Ishikawa (cell line): ENCODE measurements around the gene NUP188.
A peak's percentile ranks its signal among the peaks of the same experiment; 100 is the strongest.

ENCODE experiments used
- CEBPB ChIP-seq: IDR thresholded peaks from 2 replicates; pipeline ENCODE4 v1.6.1; 2012
- CREB1 ChIP-seq: IDR thresholded peaks from 2 replicates; pipeline ENCODE4 v1.6.1; 2012; ENCODE audit warnings: low read depth
- EGR1 ChIP-seq: IDR thresholded peaks from 2 replicates; pipeline ENCODE4 v1.6.1; 2012
- EP300 ChIP-seq: IDR thresholded peaks from 2 replicates; pipeline ENCODE4 v1.6.1; 2012; ENCODE audit warnings: borderline replicate concordance
- FOXM1 ChIP-seq: IDR thresholded peaks from 2 replicates; pipeline ENCODE4 v1.6.1; 2012; ENCODE audit warnings: low read depth, borderline replicate concordance
- MAX ChIP-seq: IDR thresholded peaks from 2 replicates; pipeline ENCODE4 v1.6.1; 2012
- NFIC ChIP-seq: IDR thresholded peaks from 2 replicates; pipeline ENCODE4 v1.6.1; 2012
- RAD21 ChIP-seq: IDR thresholded peaks from 2 replicates; pipeline ENCODE4 v1.6.1; 2012; ENCODE audit warnings: low read depth
- REST ChIP-seq: IDR thresholded peaks from 2 replicates; pipeline ENCODE4 v1.6.1; 2012; ENCODE audit warnings: low read depth, mild to moderate bottlenecking
- TAF1 ChIP-seq: IDR thresholded peaks from 2 replicates; pipeline ENCODE4 v1.6.1; 2012; ENCODE audit warnings: low read depth, mild to moderate bottlenecking
- TCF12 ChIP-seq: IDR thresholded peaks from 2 replicates; pipeline ENCODE4 v1.6.1; 2012; ENCODE audit warnings: low read depth
- TEAD4 ChIP-seq: IDR thresholded peaks from 2 replicates; pipeline ENCODE4 v1.6.1; 2012
- USF1 ChIP-seq: IDR thresholded peaks from 2 replicates; pipeline ENCODE4 v1.6.1; 2012
- YY1 ChIP-seq: IDR thresholded peaks from 2 replicates; pipeline ENCODE4 v1.6.1; 2012; ENCODE audit warnings: low read depth
- ZBTB7A ChIP-seq: IDR thresholded peaks from 2 replicates; pipeline ENCODE4 v1.6.1; 2012; ENCODE audit warnings: low read depth

The NUP188 gene

DNA sequence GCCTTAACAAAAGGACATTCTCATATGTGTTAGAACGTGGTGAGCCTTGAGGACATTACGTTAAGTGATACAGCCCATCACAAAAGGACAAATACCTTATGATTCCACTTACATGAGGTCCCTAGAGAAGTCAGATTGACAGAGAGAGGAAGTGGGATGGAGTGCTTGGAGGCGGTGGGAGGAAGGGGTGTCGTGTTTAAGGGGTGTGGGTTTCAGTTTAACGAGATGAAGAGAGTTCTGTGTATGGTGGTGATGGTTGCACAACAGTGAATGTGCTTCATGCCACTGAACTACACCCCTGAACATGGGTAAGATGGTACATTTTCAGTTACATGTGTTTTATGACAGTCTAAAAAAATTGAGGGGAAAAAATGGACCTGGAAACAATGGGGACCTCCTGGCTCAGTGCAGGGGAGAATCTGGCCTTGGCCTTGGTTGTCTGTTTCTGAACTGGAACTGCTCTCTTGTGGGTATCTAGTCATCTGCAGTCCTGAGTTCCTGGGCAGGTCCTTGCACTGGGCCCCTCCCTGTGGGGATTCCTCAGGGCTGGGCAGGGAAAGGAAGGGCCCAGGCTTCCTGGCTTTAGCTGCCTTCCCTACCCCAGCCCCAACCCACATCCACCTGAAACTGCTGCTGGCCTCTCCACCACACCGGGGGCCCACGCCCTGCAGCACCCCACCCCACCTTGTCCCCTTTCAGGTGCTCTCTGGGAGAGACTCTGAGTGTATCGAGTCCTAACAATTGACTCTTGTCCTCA lies 47.8 kb upstream of the NUP188 start:
- TF ChIP-seq TEAD4 (no peak), YY1 (no peak), NFIC (no peak), TAF1 (no peak), EGR1 (no peak), RAD21 (no peak), ZBTB7A (no peak), CREB1 (no peak), EP300 (no peak), USF1 (no peak), REST (no peak), MAX (no peak), TCF12 (no peak)

- TF ChIP-seq CEBPB (no peak), EGR1 (no peak), FOXM1 (no peak)
Measured at GRCh38 chr9:128901379-128901778, 46.1 kb upstream of the NUP188 start.

- TF ChIP-seq EP300 (no peak), RAD21 (no peak), CEBPB (no peak), USF1 (no peak), TAF1 (no peak), REST (no peak), ZBTB7A (no peak), TEAD4 (no peak), FOXM1 (no peak), TCF12 (no peak), EGR1 (no peak), CREB1 (no peak), YY1 (no peak), MAX (no peak)
Measured at GRCh38 chr9:128901822-128902221, 45.7 kb upstream of the NUP188 start.

GRCh38 chr9:128902351-128903078 lies 45.0 kb upstream of the NUP188 start:
- no peak for TF ChIP-seq CREB1
- peak; percentile 36; the same call in 1 of the 2 replicates for TF ChIP-seq MAX
- TF ChIP-seq ZBTB7A: no peak
- no peak for TF ChIP-seq TEAD4
- TF ChIP-seq RAD21: no peak

GRCh38 chr9:128903079-128903461 lies 44.4 kb upstream of the NUP188 start:
- TF ChIP-seq CEBPB (no peak), TEAD4 (no peak), TAF1 (no peak), NFIC (no peak), YY1 (no peak), RAD21 (no peak), MAX (no peak), ZBTB7A (no peak), TCF12 (no peak), FOXM1 (no peak), EGR1 (no peak), CREB1 (no peak), REST (no peak), EP300 (no peak), USF1 (no peak)
